ENCODE measurements around the gene BCL11A.

The BCL11A gene

GRCh38 chr2:60499651-60500265 is 53.7 kb downstream of the BCL11A start:
- Histone ChIP-seq H3K27me3 (ENCODE audit: control insufficient read depth in 1 of 2, insufficient read depth in 2 of 2, low read length in 2 of 2) (no peaks in the 10 kb centered on the region), H3K4me3 (ENCODE audit: low read depth in 1 of 2, low read length in 2 of 2) (no peak overlapping the region), H3K4me1 (ENCODE audit: insufficient read depth, low read length) (peaks cover 46% of the 10 kb centered on the region), H3K9me3 (ENCODE audit: low read length) (no peaks in the 10 kb centered on the region), H3K9ac (ENCODE audit: low read length) (no peak overlapping the region), H3K36me3 (ENCODE audit: insufficient read depth, low read length) (no peaks in the 10 kb centered on the region), H3K27ac (ENCODE audit: low read depth, low read length) (no peak overlapping the region)

GRCh38 chr2:60498816-60499429 is 54.5 kb downstream of the BCL11A start:
- Histone ChIP-seq H3K4me3 (ENCODE audit: low read depth in 1 of 2, low read length in 2 of 2) (no peak overlapping the region), H3K4me1 (ENCODE audit: insufficient read depth, low read length) (peaks cover 46% of the 10 kb centered on the region), H3K9ac (ENCODE audit: low read length) (no peak overlapping the region), H3K27ac (ENCODE audit: low read depth, low read length) (no peak overlapping the region), H3K27me3 (ENCODE audit: control insufficient read depth in 1 of 2, insufficient read depth in 2 of 2, low read length in 2 of 2) (no peaks in the 10 kb centered on the region), H3K9me3 (ENCODE audit: low read length) (no peaks in the 10 kb centered on the region), H3K36me3 (ENCODE audit: insufficient read depth, low read length) (no peaks in the 10 kb centered on the region)

- H3K9ac ChIP-seq (ENCODE audit: low read length): no peak overlapping the region
- no peak overlapping the region for H3K4me3 ChIP-seq (ENCODE audit: low read depth in 1 of 2, low read length in 2 of 2)
- no peaks in the 10 kb centered on the region for H3K9me3 ChIP-seq (ENCODE audit: low read length)
- no peaks in the 10 kb centered on the region for H3K36me3 ChIP-seq (ENCODE audit: insufficient read depth, low read length)
- H3K27me3 ChIP-seq (ENCODE audit: control insufficient read depth in 1 of 2, insufficient read depth in 2 of 2, low read length in 2 of 2): no peaks in the 10 kb centered on the region
- H3K4me1 ChIP-seq (ENCODE audit: insufficient read depth, low read length): peaks cover 46% of the 10 kb centered on the region
- H3K27ac ChIP-seq (ENCODE audit: low read depth, low read length): no peak overlapping the region
Measured at GRCh38 chr2:60498127-60498815, 55.2 kb downstream of the BCL11A start.

- Histone ChIP-seq H3K27ac (ENCODE audit: low read depth, low read length) (no peak overlapping the region), H3K27me3 (ENCODE audit: control insufficient read depth in 1 of 2, insufficient read depth in 2 of 2, low read length in 2 of 2) (no peaks in the 10 kb centered on the region), H3K4me3 (ENCODE audit: low read depth in 1 of 2, low read length in 2 of 2) (no peak overlapping the region), H3K9me3 (ENCODE audit: low read length) (no peaks in the 10 kb centered on the region), H3K4me1 (ENCODE audit: insufficient read depth, low read length) (peaks cover 39% of the 10 kb centered on the region), H3K36me3 (ENCODE audit: insufficient read depth, low read length) (no peaks in the 10 kb centered on the region), H3K9ac (ENCODE audit: low read length) (no peak overlapping the region)
Measured at GRCh38 chr2:60497500-60497899, 56.0 kb downstream of the BCL11A start.

GRCh38 chr2:60496956-60497355 is 56.5 kb downstream of the BCL11A start:
- Histone ChIP-seq H3K27ac (ENCODE audit: low read depth, low read length) (no peak overlapping the region), H3K9ac (ENCODE audit: low read length) (no peak overlapping the region), H3K4me1 (ENCODE audit: insufficient read depth, low read length) (peaks cover 34% of the 10 kb centered on the region), H3K4me3 (ENCODE audit: low read depth in 1 of 2, low read length in 2 of 2) (no peak overlapping the region), H3K36me3 (ENCODE audit: insufficient read depth, low read length) (no peaks in the 10 kb centered on the region), H3K27me3 (ENCODE audit: control insufficient read depth in 1 of 2, insufficient read depth in 2 of 2, low read length in 2 of 2) (no peaks in the 10 kb centered on the region), H3K9me3 (ENCODE audit: low read length) (no peaks in the 10 kb centered on the region)

GRCh38 chr2:60496475-60496874 is 57.0 kb downstream of the BCL11A start:
- no peaks in the 10 kb centered on the region for H3K27me3 ChIP-seq (ENCODE audit: control insufficient read depth in 1 of 2, insufficient read depth in 2 of 2, low read length in 2 of 2)
- H3K27ac ChIP-seq (ENCODE audit: low read depth, low read length): no peak overlapping the region
- peaks cover 29% of the 10 kb centered on the region for H3K4me1 ChIP-seq (ENCODE audit: insufficient read depth, low read length)

GRCh38 chr2:60495041-60495625 is 58.3 kb downstream of the BCL11A start:
- Histone ChIP-seq H3K9me3 (ENCODE audit: low read length) (no peaks in the 10 kb centered on the region), H3K9ac (ENCODE audit: low read length) (no peak overlapping the region), H3K27ac (ENCODE audit: low read depth, low read length) (no peak overlapping the region), H3K27me3 (ENCODE audit: control insufficient read depth in 1 of 2, insufficient read depth in 2 of 2, low read length in 2 of 2) (no peaks in the 10 kb centered on the region), H3K36me3 (ENCODE audit: insufficient read depth, low read length) (no peaks in the 10 kb centered on the region), H3K4me1 (ENCODE audit: insufficient read depth, low read length) (peaks cover 22% of the 10 kb centered on the region), H3K4me3 (ENCODE audit: low read depth in 1 of 2, low read length in 2 of 2) (no peak overlapping the region)

More at GRCh38 chr2:60496475-60496874, 57.0 kb downstream of the BCL11A start:
- no peaks in the 10 kb centered on the region for H3K36me3 ChIP-seq (ENCODE audit: insufficient read depth, low read length)
- no peak overlapping the region for H3K4me3 ChIP-seq (ENCODE audit: low read depth in 1 of 2, low read length in 2 of 2)
- H3K9ac ChIP-seq (ENCODE audit: low read length): no peak overlapping the region
- H3K9me3 ChIP-seq (ENCODE audit: low read length): no peaks in the 10 kb centered on the region

GRCh38 chr2:60493804-60494387 is 59.6 kb downstream of the BCL11A start:
- peaks cover 15% of the 10 kb centered on the region for H3K4me1 ChIP-seq (ENCODE audit: insufficient read depth, low read length)
- no peak overlapping the region for H3K27ac ChIP-seq (ENCODE audit: low read depth, low read length)

GRCh38 chr2:60492548-60492947 is 60.9 kb downstream of the BCL11A start:
- Histone ChIP-seq H3K4me1 (ENCODE audit: insufficient read depth, low read length) (peaks cover 3% of the 10 kb centered on the region), H3K9me3 (ENCODE audit: low read length) (no peaks in the 10 kb centered on the region), H3K27me3 (ENCODE audit: control insufficient read depth in 1 of 2, insufficient read depth in 2 of 2, low read length in 2 of 2) (no peaks in the 10 kb centered on the region), H3K36me3 (ENCODE audit: insufficient read depth, low read length) (no peaks in the 10 kb centered on the region), H3K4me3 (ENCODE audit: low read depth in 1 of 2, low read length in 2 of 2) (no peak overlapping the region), H3K9ac (ENCODE audit: low read length) (no peak overlapping the region), H3K27ac (ENCODE audit: low read depth, low read length) (no peak overlapping the region)

More at GRCh38 chr2:60493804-60494387, 59.6 kb downstream of the BCL11A start:
- H3K9ac ChIP-seq (ENCODE audit: low read length): no peak overlapping the region
- H3K9me3 ChIP-seq (ENCODE audit: low read length): no peaks in the 10 kb centered on the region
- H3K36me3 ChIP-seq (ENCODE audit: insufficient read depth, low read length): no peaks in the 10 kb centered on the region
- no peaks in the 10 kb centered on the region for H3K27me3 ChIP-seq (ENCODE audit: control insufficient read depth in 1 of 2, insufficient read depth in 2 of 2, low read length in 2 of 2)
- no peak overlapping the region for H3K4me3 ChIP-seq (ENCODE audit: low read depth in 1 of 2, low read length in 2 of 2)

GRCh38 chr2:60490848-60491247 is 62.6 kb downstream of the BCL11A start:
- Histone ChIP-seq H3K9ac (ENCODE audit: low read length) (no peak overlapping the region), H3K36me3 (ENCODE audit: insufficient read depth, low read length) (no peaks in the 10 kb centered on the region), H3K4me1 (ENCODE audit: insufficient read depth, low read length) (no peaks in the 10 kb centered on the region), H3K4me3 (ENCODE audit: low read depth in 1 of 2, low read length in 2 of 2) (no peak overlapping the region), H3K27me3 (ENCODE audit: control insufficient read depth in 1 of 2, insufficient read depth in 2 of 2, low read length in 2 of 2) (no peaks in the 10 kb centered on the region), H3K27ac (ENCODE audit: low read depth, low read length) (no peak overlapping the region), H3K9me3 (ENCODE audit: low read length) (no peaks in the 10 kb centered on the region)

- Histone ChIP-seq H3K9ac (ENCODE audit: low read length) (no peak overlapping the region), H3K27me3 (ENCODE audit: control insufficient read depth in 1 of 2, insufficient read depth in 2 of 2, low read length in 2 of 2) (no peaks in the 10 kb centered on the region), H3K4me3 (ENCODE audit: low read depth in 1 of 2, low read length in 2 of 2) (no peak overlapping the region), H3K36me3 (ENCODE audit: insufficient read depth, low read length) (no peaks in the 10 kb centered on the region), H3K9me3 (ENCODE audit: low read length) (no peaks in the 10 kb centered on the region), H3K27ac (ENCODE audit: low read depth, low read length) (no peak overlapping the region), H3K4me1 (ENCODE audit: insufficient read depth, low read length) (no peaks in the 10 kb centered on the region)
Measured at GRCh38 chr2:60490441-60490840, 63.0 kb downstream of the BCL11A start.

All from muscle layer of colon (tissue), 2 donors.